Measurements from ENCODE around the gene PPFIBP1.

The PPFIBP1 gene

GRCh38 chr12:27673101-27673718 is 149.2 kb downstream of the PPFIBP1 start:
- DNase-seq: no peak

GRCh38 chr12:27674989-27675388 is 151.0 kb downstream of the PPFIBP1 start:
- no peak for DNase-seq

GRCh38 chr12:27680619-27681018 is 156.6 kb downstream of the PPFIBP1 start:
- DNase-seq: no peak

- DNase-seq: no peak
Measured at GRCh38 chr12:27682534-27682933, 158.5 kb downstream of the PPFIBP1 start.

GRCh38 chr12:27685274-27685673 is 161.3 kb downstream of the PPFIBP1 start:
- no peak for DNase-seq

- no peak for DNase-seq
Measured at GRCh38 chr12:27686147-27686546, 162.1 kb downstream of the PPFIBP1 start.

- no peak for DNase-seq
Measured at GRCh38 chr12:27688671-27689070, 164.7 kb downstream of the PPFIBP1 start.

GRCh38 chr12:27689558-27690180 is 165.7 kb downstream of the PPFIBP1 start:
- no peak for DNase-seq

- DNase-seq: no peak
Measured at GRCh38 chr12:27693403-27693802, 169.4 kb downstream of the PPFIBP1 start.

- DNase-seq: no peak
Measured at GRCh38 chr12:27695556-27696292, 171.7 kb downstream of the PPFIBP1 start.

GRCh38 chr12:27696293-27696652 is 172.3 kb downstream of the PPFIBP1 start, which contains the start of gene REP15:
REP15 (plus strand) TSS chr12:27696447; CDS start chr12:27696563, 116 bp downstream.
- no peak for DNase-seq

GRCh38 chr12:27696864-27697564 is 173.0 kb downstream of the PPFIBP1 start:
- DNase-seq: no peak

- DNase-seq: peak in 1 of 2 experiments; percentile 14
Measured at GRCh38 chr12:27703720-27704452, 179.9 kb downstream of the PPFIBP1 start.

- no peak for DNase-seq
Measured at GRCh38 chr12:27705263-27705662, 181.3 kb downstream of the PPFIBP1 start.

GRCh38 chr12:27707216-27707615 is 183.2 kb downstream of the PPFIBP1 start:
- DNase-seq: no peak

- no peak for DNase-seq
Measured at GRCh38 chr12:27709212-27709931, 185.4 kb downstream of the PPFIBP1 start.

GRCh38 chr12:27709932-27710591 is 186.1 kb downstream of the PPFIBP1 start:
- peak in 1 of 2 experiments; percentile 65 for DNase-seq

- peak; percentile 60 to 82 for DNase-seq
Measured at GRCh38 chr12:27710592-27711316, 186.7 kb downstream of the PPFIBP1 start, which contains the start of gene MRPS35. MRPS35 (plus strand) TSS chr12:27710832; CDS start chr12:27710844, 12 bp downstream.

- DNase-seq: no peak
Measured at GRCh38 chr12:27711317-27711682, 187.3 kb downstream of the PPFIBP1 start.

- DNase-seq: no peak
Measured at GRCh38 chr12:27711967-27712366, 188.0 kb downstream of the PPFIBP1 start.

- no peak for DNase-seq
Measured at GRCh38 chr12:27723212-27723611, 199.2 kb downstream of the PPFIBP1 start.

All from NCI-H187 (cell line).